ENCODE data around the gene CCM2. TPM values are rescaled to one million over a fixed set of nuclear protein-coding genes. Genes with fewer than 3 reads are reported as not detected.

CCM2 gene
- total RNA-seq (2014; rRNA removed; shearing (Covaris generic)) = 55.3 and 58.9 TPM in 2 replicates
- total RNA-seq (2022) = 84.0 and 89.1 TPM in 2 replicates
- percentile 92 among the genes with signal in this experiment for Bru-seq, nascent RNA
- percentile 96 among the genes with signal in this experiment for BruChase-seq, experiment 1, labeled RNA remaining after a 6-hour chase
- percentile 89 among the genes with signal in this experiment for BruChase-seq, experiment 2, labeled RNA remaining after a 2-hour chase
- long read RNA-seq, transcript CCM2-218 (9 exons, 1,719 nt) = minor isoform, 51 of 222 reads
- long read RNA-seq, transcript CCM2-201 (10 exons, 1,894 nt) = major isoform, 68 of 222 reads
- long read RNA-seq, partial matches to known transcripts = 32 of 222 reads
- long read RNA-seq, other reads (novel, unspliced or antisense) = 62 of 222 reads

DNA sequence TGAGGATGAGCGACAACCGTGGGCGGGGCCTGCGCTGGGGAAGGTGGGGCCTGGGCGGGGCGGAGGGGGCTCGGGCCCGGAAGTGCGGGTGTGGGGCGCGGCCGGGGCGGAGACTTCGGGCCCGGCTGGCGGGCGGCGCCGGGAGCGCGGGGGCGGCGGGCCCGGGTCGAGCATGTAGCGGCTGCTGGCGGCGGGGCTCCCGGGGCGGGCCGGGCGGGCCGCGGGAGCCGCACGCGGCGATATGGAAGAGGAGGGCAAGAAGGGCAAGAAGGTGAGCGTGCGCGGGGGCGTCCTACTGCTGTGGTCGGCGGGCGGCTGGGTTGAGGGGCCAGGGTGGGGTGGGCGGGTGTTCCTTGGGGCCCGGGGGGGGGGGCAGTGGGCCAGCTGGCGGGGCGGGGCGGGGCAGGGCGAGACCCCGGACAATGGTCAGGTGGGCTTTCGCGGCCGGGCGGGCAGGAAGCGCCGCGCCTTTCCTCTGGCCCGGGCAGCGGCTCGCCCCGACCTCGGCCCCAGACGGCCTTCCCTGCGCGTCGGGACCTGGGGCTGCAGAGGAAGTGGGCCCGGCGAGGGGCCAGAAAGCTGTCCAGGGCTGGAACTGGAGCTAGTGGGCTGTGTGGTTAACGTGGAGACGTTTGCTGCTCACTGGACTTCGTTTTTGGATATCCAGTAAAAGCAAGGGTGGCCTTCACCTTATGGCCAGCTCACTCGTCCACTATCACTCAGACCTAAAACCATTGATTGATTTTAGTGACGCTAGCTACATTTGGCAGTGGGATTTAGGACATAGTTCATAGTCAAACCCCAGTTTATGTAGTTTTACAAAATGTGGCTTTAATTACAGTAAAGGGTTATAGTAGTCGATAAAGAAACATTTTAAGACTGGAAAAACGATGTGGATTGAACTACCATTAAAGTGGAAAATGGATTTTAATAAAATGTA is at the start of gene CCM2:
CCM2 (plus strand) TSS at position 109 of the 940 bp plus-strand sequence; CDS start at position 242, 133 bp downstream.
- ChIA-PET CTCF (ENCODE audit: unreplicated experiment) (interaction anchor here (0.6 to 2.7 kb wide), 4 partner anchors 9 to 52 kb away, joined by 3 to 17 read pairs (median 6); no protein-coding TSS in a partner anchor), POLR2A (interaction anchor here (0.6 to 10.2 kb wide), 27 partner anchors 10 to 1646 kb away, joined by 3 to 206 read pairs (median 4); partner anchors contain the start of genes DBNL, MYO1G and TBRG4)
- H3K9me3 ChIP-seq (ENCODE audit: low read length) = no peaks in the 10 kb centered on the region

DNA sequence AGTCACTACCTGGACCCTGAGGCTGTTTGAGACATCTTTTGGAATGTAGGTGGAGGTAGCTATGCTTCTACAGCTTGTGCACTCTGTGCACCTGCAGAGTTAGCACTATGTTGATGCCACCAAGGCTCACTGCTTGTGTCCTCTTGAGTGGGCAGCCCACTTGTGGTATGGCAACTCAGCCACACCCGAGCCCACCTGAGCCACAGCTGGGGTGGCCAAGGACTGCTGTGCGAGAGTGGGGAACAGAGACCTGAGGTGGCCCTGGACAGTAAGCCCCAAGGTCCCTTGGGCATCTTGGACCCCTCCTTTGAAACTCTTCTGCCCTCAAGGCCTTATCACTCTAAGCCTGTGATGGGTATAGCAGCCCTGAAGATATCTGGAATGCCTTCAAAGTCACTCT is 46.8 kb upstream of the CCM2 start:
- Histone ChIP-seq H3K4me3 (ENCODE audit: low read depth, low read length, poor library complexity, severe bottlenecking) (no peak overlapping the region), H3K79me2 (ENCODE audit: insufficient read depth, low read depth, low read length) (no peaks in the 10 kb centered on the region), H3K9me2 (ENCODE audit: insufficient read depth, low read length) (no peaks in the 10 kb centered on the region), H3K4me1 (ENCODE audit: insufficient read depth, low read length, poor library complexity, severe bottlenecking) (no peaks in the 10 kb centered on the region), H3K36me3 (ENCODE audit: insufficient read depth, low read length) (no peaks in the 10 kb centered on the region), H3K27ac (ENCODE audit: low read depth, low read length, poor library complexity, severe bottlenecking) (no peak overlapping the region), H3K4me2 (ENCODE audit: low read length) (no peak overlapping the region), H3K9me3 (ENCODE audit: low read length) (no peaks in the 10 kb centered on the region), H4K20me1 (ENCODE audit: insufficient read depth, low read length) (no peaks in the 10 kb centered on the region), H2AFZ (ENCODE audit: low read length) (no peak overlapping the region)
- no peak for DNase-seq (ENCODE audit: low spot score)
- TF ChIP-seq, protein P1, sequence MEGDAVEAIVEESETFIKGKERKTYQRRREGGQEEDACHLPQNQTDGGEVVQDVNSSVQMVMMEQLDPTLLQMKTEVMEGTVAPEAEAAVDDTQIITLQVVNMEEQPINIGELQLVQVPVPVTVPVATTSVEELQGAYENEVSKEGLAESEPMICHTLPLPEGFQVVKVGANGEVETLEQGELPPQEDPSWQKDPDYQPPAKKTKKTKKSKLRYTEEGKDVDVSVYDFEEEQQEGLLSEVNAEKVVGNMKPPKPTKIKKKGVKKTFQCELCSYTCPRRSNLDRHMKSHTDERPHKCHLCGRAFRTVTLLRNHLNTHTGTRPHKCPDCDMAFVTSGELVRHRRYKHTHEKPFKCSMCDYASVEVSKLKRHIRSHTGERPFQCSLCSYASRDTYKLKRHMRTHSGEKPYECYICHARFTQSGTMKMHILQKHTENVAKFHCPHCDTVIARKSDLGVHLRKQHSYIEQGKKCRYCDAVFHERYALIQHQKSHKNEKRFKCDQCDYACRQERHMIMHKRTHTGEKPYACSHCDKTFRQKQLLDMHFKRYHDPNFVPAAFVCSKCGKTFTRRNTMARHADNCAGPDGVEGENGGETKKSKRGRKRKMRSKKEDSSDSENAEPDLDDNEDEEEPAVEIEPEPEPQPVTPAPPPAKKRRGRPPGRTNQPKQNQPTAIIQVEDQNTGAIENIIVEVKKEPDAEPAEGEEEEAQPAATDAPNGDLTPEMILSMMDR (conservative IDR thresholded peaks at IDR 0.05; ENCODE audit: low read length) = no peak
- no peak for TF ChIP-seq EZH2phosphoT487 (IDR thresholded peaks at IDR 0.05; ENCODE audit: borderline replicate concordance, low read depth, low read length)
- no TSS peak for BruUV-seq (replicated peaks)
- CTCF ChIA-PET (ENCODE audit: unreplicated experiment) = no interaction called here
- intact Hi-C loops (cut with micrococcal nuclease; ENCODE audit: unreplicated experiment) = no loop called here
- POLR2A ChIA-PET = no interaction called here

More for the DNA sequence above, at the start of gene CCM2:
- intact Hi-C loops (cut with micrococcal nuclease; ENCODE audit: unreplicated experiment) = loop anchor here (1.0 to 2.0 kb wide), 5 partner anchors 21 to 394 kb away; partner anchors contain the start of genes H2AZ2, MYO1G, OGDH and TBRG4
- Histone ChIP-seq H3K27ac (ENCODE audit: low read depth, low read length, poor library complexity, severe bottlenecking) (peak within 1 kb of the TSS; percentile 98), H3K36me3 (ENCODE audit: insufficient read depth, low read length) (peaks cover 38% of the 10 kb centered on the region), H3K4me3 (ENCODE audit: low read depth, low read length, poor library complexity, severe bottlenecking) (peak within 1 kb of the TSS; percentile 86), H3K4me2 (ENCODE audit: low read length) (peak within 1 kb of the TSS; percentile 98), H3K9me2 (ENCODE audit: insufficient read depth, low read length) (no peaks in the 10 kb centered on the region), H2AFZ (ENCODE audit: low read length) (peak within 1 kb of the TSS; percentile 47; the same call in 1 of the 2 replicates), H3K4me1 (ENCODE audit: insufficient read depth, low read length, poor library complexity, severe bottlenecking) (peaks cover 78% of the 10 kb centered on the region), H4K20me1 (ENCODE audit: insufficient read depth, low read length) (peaks cover 17% of the 10 kb centered on the region; the same call in 1 of the 2 replicates), H3K79me2 (ENCODE audit: insufficient read depth, low read depth, low read length) (peaks cover 55% of the 10 kb centered on the region)
- peak; percentile 50 for DNase-seq (ENCODE audit: low spot score)
- BruUV-seq (replicated peaks) = no TSS peak
- no peak for TF ChIP-seq EZH2phosphoT487 (IDR thresholded peaks at IDR 0.05; ENCODE audit: borderline replicate concordance, low read depth, low read length)
- TF ChIP-seq, protein P1 (conservative IDR thresholded peaks at IDR 0.05; ENCODE audit: low read length) = no peak
